OCI-LY3 (cell line): ENCODE measurements around the gene AGRP.

Source experiments
- H2AFZ ChIP-seq: fragments of 200-600, 300-600 bp; shearing (Covaris generic); 2 replicates; pipeline ENCODE4 v1.6.0; 2014; ENCODE audit warnings: antibody characterized with exemption, low read depth, low read length
- H3K27ac ChIP-seq: fragments of 200-600, 300-600 bp; sonication (generic); 2 replicates; pipeline ENCODE4 v1.5.1; 2014; ENCODE audit warnings: mild to moderate bottlenecking, low read length, moderate library complexity, mixed read lengths
- H3K27me3 ChIP-seq: fragments of 200-600, 300-600 bp; sonication (generic); 2 replicates; pipeline ENCODE4 v1.6.1; 2014; ENCODE audit warnings: low read depth, low read length, mixed read lengths
- H3K36me3 ChIP-seq: fragments of 200-600, 300-600 bp; sonication (generic); replicated peaks from 2 replicates; pipeline ENCODE3; 2014; ENCODE audit warnings: low read depth, low read length, mixed read lengths
- H3K4me1 ChIP-seq: fragments of 300-600, 200-600 bp; sonication (generic); 2 replicates; pipeline ENCODE4 v1.6.1; 2014; ENCODE audit warnings: low read length, mixed read lengths
- H3K4me2 ChIP-seq: fragments of 200-600, 300-600 bp; sonication (generic); 2 replicates; pipeline ENCODE4 v1.6.1; 2014; ENCODE audit warnings: low read length, mixed read lengths
- H3K4me3 ChIP-seq: fragments of 300-600, 200-600 bp; sonication (generic); 2 replicates; pipeline ENCODE4 v1.5.1; 2014; ENCODE audit warnings: antibody characterized with exemption, mild to moderate bottlenecking, low read length, moderate library complexity
- H3K79me2 ChIP-seq: fragments of 300-600, 200-600 bp; shearing (Covaris generic); 2 replicates; pipeline ENCODE4 v1.6.1; 2014; ENCODE audit warnings: mild to moderate bottlenecking, low read length, mixed read lengths
- H3K9ac ChIP-seq: fragments of 300-600, 200-600 bp; shearing (Covaris generic); 2 replicates; pipeline ENCODE4 v1.6.0; 2014; ENCODE audit warnings: mild to moderate bottlenecking, low read length, moderate library complexity
- H3K9me3 ChIP-seq: fragments of 200-600, 300-600 bp; shearing (Covaris generic); 2 replicates; pipeline ENCODE4 v1.6.1; 2014; ENCODE audit warnings: low read length, mixed read lengths; ENCODE audit not compliant: insufficient read depth
- H4K20me1 ChIP-seq: fragments of 200-600, 300-600 bp; sonication (generic); 2 replicates; pipeline ENCODE4 v1.6.1; 2016; ENCODE audit warnings: low read length, mixed read lengths; ENCODE audit not compliant: insufficient read depth
- EZH2phosphoT487 ChIP-seq: fragments of 200-600 bp; shearing (Covaris generic); IDR thresholded peaks from 2 replicates; pipeline ENCODE4 v1.6.1; 2018; ENCODE audit warnings: antibody characterized with exemption, mixed run types, low read depth
- TF ChIP-seq, protein P1 (sequence below): fragments of 200-600, 300-600 bp; sonication (generic); IDR thresholded peaks from 2 replicates; pipeline ENCODE4 v1.5.1; 2014; ENCODE audit warnings: antibody characterized with exemption, low read length, low read depth

AGRP gene

DNA sequence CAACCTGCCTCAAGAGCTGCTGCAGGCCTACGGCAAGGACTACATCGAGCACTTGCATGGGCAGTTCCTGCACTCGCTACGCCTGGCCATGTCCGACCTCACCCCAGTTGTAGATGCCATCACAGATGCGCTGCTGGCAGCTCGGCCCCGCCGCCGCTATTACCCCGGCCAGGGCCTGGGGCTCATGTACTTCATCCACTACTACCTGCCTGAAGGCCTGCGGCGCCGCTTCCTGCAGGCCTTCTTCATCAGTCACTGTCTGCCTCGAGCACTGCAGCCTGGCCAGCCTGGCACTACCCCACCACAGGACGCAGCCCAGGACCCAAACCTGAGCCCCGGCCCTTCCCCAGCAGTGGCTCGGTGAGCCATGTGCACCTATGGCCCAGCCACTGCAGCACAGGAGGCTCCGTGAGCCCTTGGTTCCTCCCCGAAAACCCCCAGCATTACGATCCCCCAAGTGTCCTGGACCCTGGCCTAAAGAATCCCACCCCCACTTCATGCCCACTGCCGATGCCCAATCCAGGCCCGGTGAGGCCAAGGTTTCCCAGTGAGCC, 46.6 kb downstream of the AGRP start:
- Histone ChIP-seq H3K9me3 (no peaks in the 10 kb centered on the region), H3K4me2 (no peak overlapping the region), H3K4me1 (peaks cover 32% of the 10 kb centered on the region), H2AFZ (no peak overlapping the region), H3K79me2 (no peaks in the 10 kb centered on the region), H3K9ac (no peak overlapping the region), H3K36me3 (peaks cover 12% of the 10 kb centered on the region), H3K4me3 (no peak overlapping the region), H4K20me1 (peaks cover 9% of the 10 kb centered on the region), H3K27ac (no peak overlapping the region), H3K27me3 (no peaks in the 10 kb centered on the region)
- no peak for TF ChIP-seq EZH2phosphoT487
- TF ChIP-seq, protein P1, sequence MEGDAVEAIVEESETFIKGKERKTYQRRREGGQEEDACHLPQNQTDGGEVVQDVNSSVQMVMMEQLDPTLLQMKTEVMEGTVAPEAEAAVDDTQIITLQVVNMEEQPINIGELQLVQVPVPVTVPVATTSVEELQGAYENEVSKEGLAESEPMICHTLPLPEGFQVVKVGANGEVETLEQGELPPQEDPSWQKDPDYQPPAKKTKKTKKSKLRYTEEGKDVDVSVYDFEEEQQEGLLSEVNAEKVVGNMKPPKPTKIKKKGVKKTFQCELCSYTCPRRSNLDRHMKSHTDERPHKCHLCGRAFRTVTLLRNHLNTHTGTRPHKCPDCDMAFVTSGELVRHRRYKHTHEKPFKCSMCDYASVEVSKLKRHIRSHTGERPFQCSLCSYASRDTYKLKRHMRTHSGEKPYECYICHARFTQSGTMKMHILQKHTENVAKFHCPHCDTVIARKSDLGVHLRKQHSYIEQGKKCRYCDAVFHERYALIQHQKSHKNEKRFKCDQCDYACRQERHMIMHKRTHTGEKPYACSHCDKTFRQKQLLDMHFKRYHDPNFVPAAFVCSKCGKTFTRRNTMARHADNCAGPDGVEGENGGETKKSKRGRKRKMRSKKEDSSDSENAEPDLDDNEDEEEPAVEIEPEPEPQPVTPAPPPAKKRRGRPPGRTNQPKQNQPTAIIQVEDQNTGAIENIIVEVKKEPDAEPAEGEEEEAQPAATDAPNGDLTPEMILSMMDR = no peak

DNA sequence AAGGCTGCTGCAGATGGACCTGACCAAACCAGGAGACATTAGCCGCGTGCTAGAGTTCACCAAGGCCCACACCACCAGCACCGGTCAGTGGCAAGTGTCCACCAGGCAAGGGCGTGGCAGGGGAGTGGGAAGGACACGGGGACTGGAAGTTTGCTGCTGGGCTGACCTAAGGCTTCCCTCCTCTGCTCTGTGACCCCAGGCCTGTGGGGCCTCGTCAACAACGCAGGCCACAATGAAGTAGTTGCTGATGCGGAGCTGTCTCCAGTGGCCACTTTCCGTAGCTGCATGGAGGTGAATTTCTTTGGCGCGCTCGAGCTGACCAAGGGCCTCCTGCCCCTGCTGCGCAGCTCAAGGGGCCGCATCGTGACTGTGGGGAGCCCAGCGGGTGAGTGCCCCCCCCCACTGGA, 47.6 kb downstream of the AGRP start:
- Histone ChIP-seq H3K4me3 (no peak overlapping the region), H3K9ac (no peak overlapping the region), H3K79me2 (no peaks in the 10 kb centered on the region), H3K27me3 (no peaks in the 10 kb centered on the region), H4K20me1 (peaks cover 9% of the 10 kb centered on the region), H2AFZ (no peak overlapping the region), H3K9me3 (no peaks in the 10 kb centered on the region), H3K4me1 (peaks cover 32% of the 10 kb centered on the region), H3K27ac (no peak overlapping the region), H3K36me3 (peaks cover 12% of the 10 kb centered on the region), H3K4me2 (peak overlapping the region; percentile 66; the same call in 1 of the 2 replicates)
- TF ChIP-seq, protein P1 = no peak
- TF ChIP-seq EZH2phosphoT487 = no peak

DNA sequence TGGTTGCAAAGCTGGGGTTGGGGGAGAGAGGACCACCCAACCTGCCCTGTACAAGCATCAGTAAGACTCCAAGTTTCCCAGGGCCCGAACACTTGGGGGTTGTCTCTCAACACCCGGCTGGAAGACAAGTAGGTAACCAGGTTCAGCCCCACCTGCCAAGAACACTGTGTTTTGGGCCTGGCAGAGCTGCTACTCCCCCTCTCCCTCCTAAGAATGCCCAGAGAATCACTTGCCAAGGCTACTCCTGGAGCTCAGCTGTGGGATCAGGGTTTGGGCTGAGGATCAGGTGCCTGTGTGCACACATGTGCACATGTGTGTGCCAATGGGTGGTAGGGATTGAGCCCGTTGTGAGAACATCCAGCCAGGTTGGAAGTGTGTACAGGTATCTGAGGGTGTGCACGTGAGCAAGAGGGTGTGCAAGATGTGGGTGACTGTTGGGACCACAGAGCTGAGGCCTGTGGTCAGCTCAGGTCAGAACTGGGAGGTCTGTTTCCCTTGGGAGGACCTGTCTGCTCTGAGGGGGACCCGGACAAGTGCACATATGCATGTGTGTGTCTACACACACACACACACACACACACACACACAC, 50.1 kb downstream of the AGRP start:
- H3K9me3 ChIP-seq = no peaks in the 10 kb centered on the region
- no peak overlapping the region for H3K4me3 ChIP-seq
- no peaks in the 10 kb centered on the region; the same call in 1 of the 2 replicates for H3K27me3 ChIP-seq

More for the DNA sequence above, 50.1 kb downstream of the AGRP start:
- Histone ChIP-seq H3K27ac (no peak overlapping the region), H4K20me1 (peaks cover 9% of the 10 kb centered on the region), H3K79me2 (no peaks in the 10 kb centered on the region), H2AFZ (no peak overlapping the region), H3K9ac (no peak overlapping the region), H3K4me1 (peaks cover 33% of the 10 kb centered on the region), H3K36me3 (peaks cover 6% of the 10 kb centered on the region), H3K4me2 (no peak overlapping the region)
- TF ChIP-seq EZH2phosphoT487 = no peak
- TF ChIP-seq, protein P1 = no peak
